ENCODE data around the gene KRT35. TPM values are rescaled to one million over a fixed set of nuclear protein-coding genes. Genes with fewer than 3 reads are reported as not detected.

The KRT35 gene
- total and polyA plus RNA-seq, 4 donors = not detected

GRCh38 chr17:41499714-41500113, 18.8 kb upstream of the KRT35 start:
- Histone ChIP-seq H3K4me1 (ENCODE audit: control insufficient read depth in 4 of 4, insufficient read depth in 4 of 4, low read length in 3 of 4) (no peaks in the 10 kb centered on the region), H3K27ac (ENCODE audit: low read depth in 1 of 2, low read length in 2 of 2) (no peak overlapping the region), H3K4me3 (ENCODE audit: low read depth in 1 of 3, low read length in 3 of 3) (no peak overlapping the region), H3K9ac (ENCODE audit: low read depth in 1 of 2, low read length in 2 of 2) (no peak overlapping the region), H3K27me3 (ENCODE audit: control insufficient read depth in 4 of 4, insufficient read depth in 4 of 4, low read length in 3 of 4) (no peaks in the 10 kb centered on the region), H3K36me3 (ENCODE audit: control insufficient read depth in 4 of 4, insufficient read depth in 3 of 4, low read depth in 1 of 4, low read length in 3 of 4) (no peaks in the 10 kb centered on the region), H3K9me3 (ENCODE audit: control insufficient read depth in 4 of 4, low read length in 3 of 4) (no peaks in the 10 kb centered on the region)
- WGBS = 81% methylated on average over 5 of the region's 5 CpGs
- no peak for TF ChIP-seq HNF4G (IDR thresholded peaks at IDR 0.05)
- TF ChIP-seq NR2F2 (IDR thresholded peaks at IDR 0.05) = no peak
- no peak for TF ChIP-seq TAF1 (conservative IDR thresholded peaks at IDR 0.05)
- no peak for TF ChIP-seq MAX (IDR thresholded peaks at IDR 0.05)
- TF ChIP-seq ZBTB33 (IDR thresholded peaks at IDR 0.05) = no peak
- TF ChIP-seq JUND (IDR thresholded peaks at IDR 0.05) = no peak
- no peak for TF ChIP-seq SP1 (IDR thresholded peaks at IDR 0.05)
- TF ChIP-seq HNF4A (conservative IDR thresholded peaks at IDR 0.05) = no peak
- TF ChIP-seq CTCF (IDR thresholded peaks at IDR 0.05; ENCODE audit: low read depth, low read length, missing input control) = no peak
- no peak for TF ChIP-seq EGR1 (IDR thresholded peaks at IDR 0.05; ENCODE audit: low read depth in 2 of 2)
- no peak for TF ChIP-seq FOXA2 (IDR thresholded peaks at IDR 0.05)
- TF ChIP-seq GABPA (IDR thresholded peaks at IDR 0.05 in 1 of 2, conservative IDR thresholded peaks at IDR 0.05 in 1 of 2) = no peak
- TF ChIP-seq ATF3 (IDR thresholded peaks at IDR 0.05) = no peak
- no peak for TF ChIP-seq FOXA1 (IDR thresholded peaks at IDR 0.05)
- no peak for TF ChIP-seq REST (IDR thresholded peaks at IDR 0.05)
- no peak for TF ChIP-seq RXRA (IDR thresholded peaks at IDR 0.05)
- no peak for TF ChIP-seq YY1 (IDR thresholded peaks at IDR 0.05)
- DNase-seq (ENCODE audit: low spot score) = no peak

GRCh38 chr17:41498276-41498675, 17.3 kb upstream of the KRT35 start:
- peak overlapping the region; percentile 41 to 67 for H3K27ac ChIP-seq (ENCODE audit: low read depth in 1 of 2, low read length in 2 of 2)
- no peak for TF ChIP-seq NR2F2 (IDR thresholded peaks at IDR 0.05)

More at GRCh38 chr17:41498276-41498675, 17.3 kb upstream of the KRT35 start:
- 55% methylated on average over 6 of the region's 6 CpGs for WGBS
- H3K9ac ChIP-seq (ENCODE audit: low read depth in 1 of 2, low read length in 2 of 2) = no peak overlapping the region
- DNase-seq (ENCODE audit: low spot score) = no peak
- H3K9me3 ChIP-seq (ENCODE audit: control insufficient read depth in 4 of 4, low read length in 3 of 4) = no peaks in the 10 kb centered on the region
- H3K36me3 ChIP-seq (ENCODE audit: control insufficient read depth in 4 of 4, insufficient read depth in 3 of 4, low read depth in 1 of 4, low read length in 3 of 4) = no peaks in the 10 kb centered on the region
- no peaks in the 10 kb centered on the region for H3K27me3 ChIP-seq (ENCODE audit: control insufficient read depth in 4 of 4, insufficient read depth in 4 of 4, low read length in 3 of 4)
- no peak overlapping the region for H3K4me3 ChIP-seq (ENCODE audit: low read depth in 1 of 3, low read length in 3 of 3)
- H3K4me1 ChIP-seq (ENCODE audit: control insufficient read depth in 4 of 4, insufficient read depth in 4 of 4, low read length in 3 of 4) = no peaks in the 10 kb centered on the region
